GM04503 (cell line): ENCODE data around the gene LYPD4.
A peak's percentile ranks its signal among the peaks of the same experiment; 100 is the strongest.
"Not testable (repeated sequence)": the region's sequence is repeated elsewhere in the genome, so short reads cannot be mapped to it uniquely, and the experiment has no call there.

Experiments used
- DNase-seq: peaks from one replicate; pipeline ENCODE4 v3.0.0-alpha.2; 2012; ENCODE audit warnings: low read depth

Gene LYPD4

DNA sequence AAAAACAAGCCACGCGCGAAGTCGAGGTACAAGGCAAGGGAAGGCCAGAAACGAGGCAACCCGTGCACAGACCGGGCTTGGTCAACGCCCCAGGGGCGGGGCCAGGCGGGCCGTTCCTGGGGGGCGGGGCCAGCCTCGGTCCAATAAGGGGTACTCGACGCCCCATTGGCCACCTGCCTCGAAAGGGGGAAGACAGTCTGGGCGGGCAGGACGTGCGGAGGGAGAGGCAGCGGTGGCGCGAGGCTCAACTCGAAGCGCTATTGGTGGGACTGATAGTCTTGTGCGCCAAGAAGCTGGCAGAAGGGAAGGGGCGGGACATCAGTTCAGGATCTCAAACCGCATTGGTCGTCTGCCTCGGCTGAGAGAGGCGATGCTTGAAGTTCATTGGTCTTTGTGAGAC lies at the start of gene LYPD4:
LYPD4 (minus strand) TSS at position 83 of the 400 bp plus-strand sequence. CDS start 5,398 bp downstream, outside the sequence.
- DNase-seq = no peak

DNA sequence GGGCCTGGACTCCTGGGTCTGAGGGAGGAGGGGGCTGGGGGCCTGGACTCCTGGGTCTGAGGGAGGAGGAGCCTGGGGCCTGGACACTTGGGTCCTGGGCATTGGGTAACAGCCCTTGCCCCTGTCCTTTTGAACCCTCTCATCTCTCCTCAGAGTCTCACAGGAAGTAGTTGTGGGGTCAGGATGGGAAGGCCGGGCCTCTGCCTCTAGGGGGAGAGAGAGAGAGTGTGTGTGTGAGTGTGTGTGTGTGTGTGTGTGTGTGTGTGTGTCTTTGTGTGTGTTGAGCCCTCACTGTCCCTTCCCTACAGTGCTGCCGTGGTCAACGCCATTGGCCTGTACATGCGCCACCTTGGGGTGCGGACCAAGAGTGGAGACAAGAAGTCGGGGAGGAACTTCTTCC lies 49.4 kb upstream of the LYPD4 start:
- DNase-seq = no peak

GRCh38 chr19:41892173-41892902 lies 47.9 kb upstream of the LYPD4 start:
- DNase-seq = no peak

DNA sequence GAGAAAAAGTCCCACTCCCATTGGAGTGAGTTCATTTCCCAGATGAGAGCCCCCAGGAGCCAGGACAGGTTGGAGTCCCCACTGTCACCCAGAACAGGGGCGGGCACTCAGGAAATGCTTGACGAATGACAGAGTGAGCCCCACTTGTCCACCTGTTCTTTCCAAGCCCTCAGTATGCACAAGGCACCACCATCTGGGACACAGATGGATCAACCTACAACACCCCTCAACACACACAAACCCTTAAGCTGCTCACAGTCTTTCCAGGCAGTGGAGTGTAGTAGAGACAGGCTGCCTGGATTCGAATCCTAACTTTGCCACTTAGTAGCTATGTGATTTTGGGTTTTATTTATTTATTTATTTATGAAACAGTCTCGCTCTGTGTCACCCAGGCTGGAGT lies 46.5 kb upstream of the LYPD4 start:
- no peak for DNase-seq

DNA sequence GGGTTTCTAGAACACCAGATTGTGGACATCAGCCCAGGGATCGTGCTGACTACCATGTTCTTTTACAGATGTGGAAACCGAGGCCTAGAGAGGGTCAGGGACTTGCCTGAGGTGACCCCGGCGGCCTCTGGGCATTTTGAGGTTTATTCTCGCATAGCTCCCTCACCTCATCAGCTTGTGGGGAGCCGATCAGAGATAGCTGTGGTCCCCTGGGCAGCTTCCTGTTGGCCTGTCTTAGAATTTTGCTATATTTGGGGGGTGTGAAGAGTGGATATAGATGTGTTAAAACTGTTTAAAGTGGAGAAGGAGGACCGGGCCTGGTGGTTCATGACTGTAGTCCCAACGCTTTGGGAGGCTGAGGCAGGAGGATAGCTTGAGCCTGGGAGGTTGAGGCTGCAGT lies 45.4 kb upstream of the LYPD4 start:
- DNase-seq = no peak

DNA sequence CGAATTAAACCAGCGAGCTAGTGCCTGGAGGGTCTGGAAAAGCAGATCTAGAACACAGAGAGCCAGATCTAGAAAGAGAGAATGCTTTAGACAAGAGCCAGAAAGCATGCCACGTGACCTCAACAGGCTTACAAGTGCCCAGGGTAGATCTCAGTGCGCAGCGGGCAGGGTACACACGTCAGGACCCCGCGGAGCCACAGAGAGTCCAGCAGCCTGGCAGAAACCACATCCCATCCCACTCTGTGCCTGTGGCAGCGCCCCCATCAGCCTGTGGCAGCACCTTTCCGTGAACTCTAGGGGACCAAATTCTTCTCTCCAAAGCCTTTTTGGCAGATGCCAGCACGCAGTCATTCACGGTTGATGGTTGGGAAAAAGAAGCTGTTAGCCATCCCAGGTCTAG lies 44.4 kb upstream of the LYPD4 start:
- DNase-seq = no peak

DNA sequence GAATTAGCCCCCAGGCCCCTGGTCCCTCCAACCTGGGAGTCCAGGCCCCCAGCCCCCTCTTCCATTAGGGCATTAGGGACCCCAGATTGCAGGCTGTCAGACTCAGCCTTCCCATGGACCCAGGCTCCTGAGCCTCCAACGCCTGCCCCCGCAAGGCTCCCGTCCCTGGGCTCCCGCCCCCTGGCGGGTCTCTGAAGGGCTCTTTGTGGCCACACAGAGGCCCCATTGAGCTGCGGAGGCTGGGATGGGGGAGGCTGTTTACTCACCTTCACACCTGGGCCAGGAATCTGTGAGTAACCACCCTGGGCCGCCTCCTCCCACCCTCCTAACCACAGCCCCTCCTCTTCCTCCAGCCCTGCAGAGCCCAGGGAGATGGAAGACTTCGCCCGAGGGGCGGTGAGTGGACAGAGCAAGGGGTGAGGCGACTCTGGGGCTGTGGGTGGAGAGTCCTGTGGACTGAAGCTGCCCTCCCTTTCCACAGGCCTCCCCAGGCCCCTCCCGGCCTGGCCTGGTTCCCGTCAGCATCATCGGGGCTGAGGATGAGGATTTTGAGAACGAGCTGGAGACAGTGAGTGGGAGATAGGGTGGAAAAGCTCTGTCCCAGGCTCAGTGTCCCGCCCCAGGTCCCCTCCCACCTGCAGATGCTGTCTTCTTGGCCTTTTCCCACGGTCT lies 43.4 kb upstream of the LYPD4 start:
- no peak for DNase-seq

DNA sequence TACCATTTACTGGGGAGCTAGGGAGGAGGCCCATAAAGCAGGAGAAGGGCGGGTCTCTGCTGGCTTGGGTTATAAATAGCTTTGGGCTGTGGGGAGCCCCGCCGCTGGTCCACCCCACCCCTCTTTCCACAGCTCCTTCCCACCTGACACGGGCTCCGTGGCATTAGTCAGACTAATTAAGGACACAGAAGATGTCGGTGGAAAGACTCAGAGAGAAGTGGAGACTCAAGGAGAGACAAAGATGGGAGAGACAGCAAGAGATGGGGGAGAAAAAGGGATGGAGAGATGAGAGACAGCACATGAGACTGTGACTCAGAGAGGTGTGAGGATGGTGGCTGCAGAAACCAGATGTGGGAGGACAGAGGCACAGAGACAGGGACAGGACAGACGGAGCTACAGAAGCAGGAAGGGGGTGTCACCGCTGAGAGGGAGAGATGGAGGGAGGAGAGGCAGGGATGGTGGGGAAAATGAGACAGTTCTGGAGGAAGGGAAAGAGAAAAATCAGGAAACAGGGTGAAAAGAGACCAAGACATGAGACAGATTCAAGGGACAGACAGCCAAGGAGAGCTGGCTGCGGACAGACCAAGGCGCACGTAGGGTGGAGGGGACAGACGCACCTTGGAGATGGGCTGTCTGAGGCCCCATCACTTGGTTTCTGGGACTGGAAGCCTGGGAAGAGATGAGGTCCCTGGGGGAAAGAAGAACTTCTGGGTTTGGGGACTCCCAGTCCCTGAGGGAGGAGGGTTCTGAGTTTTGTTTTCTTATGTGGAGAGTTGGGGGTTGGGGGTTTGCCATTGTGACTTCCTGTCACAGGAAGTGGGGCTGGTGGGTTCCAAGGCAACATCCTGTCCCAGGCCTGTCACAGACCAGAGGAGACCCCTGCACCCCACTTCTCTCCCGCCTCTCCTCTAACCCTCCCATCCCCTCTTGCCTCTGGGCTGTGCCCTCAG lies 42.6 kb upstream of the LYPD4 start:
- no peak for DNase-seq

- peak; percentile 69 for DNase-seq
Measured at GRCh38 chr19:41883821-41884733, 39.6 kb upstream of the LYPD4 start.

DNA sequence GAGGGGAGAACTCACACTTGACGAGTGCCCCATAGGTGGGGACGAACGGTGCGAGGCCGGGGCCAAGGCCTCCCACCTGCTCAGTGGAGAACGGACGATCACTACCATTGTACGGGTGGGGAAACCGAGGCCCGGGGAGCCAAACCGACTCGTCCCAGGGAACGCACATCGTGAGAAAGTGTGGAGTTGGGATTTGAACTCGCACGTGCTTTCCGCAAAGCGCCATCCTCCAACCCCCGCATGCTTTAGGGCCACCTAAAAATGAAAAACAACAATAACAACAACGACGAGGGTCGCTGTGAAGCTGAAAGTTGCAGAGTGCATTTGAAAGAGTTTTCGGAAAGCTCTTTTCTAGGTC lies 39.0 kb upstream of the LYPD4 start:
- no peak for DNase-seq

- no peak for DNase-seq
Measured at GRCh38 chr19:41882568-41883462, 38.3 kb upstream of the LYPD4 start, which contains the start of gene ARHGEF1. Gene ARHGEF1, plus strand, starts transcription at chr19:41883184. Its CDS starts 4,899 bp downstream, at chr19:41888083.

GRCh38 chr19:41880329-41880708 lies 35.8 kb upstream of the LYPD4 start:
- no peak for DNase-seq

DNA sequence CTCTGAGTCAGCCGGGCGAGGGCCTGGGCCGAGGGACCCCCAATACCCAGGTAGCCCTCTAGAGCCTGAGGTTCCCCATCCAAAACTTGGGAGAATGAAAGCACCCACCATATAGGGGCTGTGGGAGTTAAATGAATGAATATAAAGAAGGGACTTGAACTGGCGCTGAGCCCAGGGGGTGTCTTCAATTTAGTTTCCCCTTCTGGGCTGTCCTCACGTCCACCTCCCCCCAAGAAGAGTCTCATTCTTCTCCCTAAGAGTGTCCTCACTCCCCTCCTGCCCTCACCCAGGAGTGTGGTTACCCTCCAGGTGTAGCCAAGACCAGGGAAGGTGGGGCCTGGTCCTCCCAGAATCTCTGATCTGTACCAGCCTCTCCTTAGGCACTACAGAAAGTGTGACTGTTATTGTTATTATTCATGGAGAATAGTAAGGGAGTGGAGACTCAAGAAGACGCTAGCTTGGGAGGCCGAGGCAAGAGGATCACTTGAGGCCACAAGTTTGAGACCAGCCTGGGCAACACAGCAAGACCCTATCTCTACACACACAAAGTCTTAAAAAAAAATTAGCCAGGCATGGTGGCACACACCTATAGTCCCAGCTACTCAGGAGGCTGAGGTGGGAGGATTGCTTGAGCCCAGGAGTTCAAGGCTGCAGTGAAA lies 35.3 kb upstream of the LYPD4 start:
- DNase-seq = no peak

- no peak for DNase-seq
Measured at GRCh38 chr19:41879080-41879479, 34.6 kb upstream of the LYPD4 start.

DNA sequence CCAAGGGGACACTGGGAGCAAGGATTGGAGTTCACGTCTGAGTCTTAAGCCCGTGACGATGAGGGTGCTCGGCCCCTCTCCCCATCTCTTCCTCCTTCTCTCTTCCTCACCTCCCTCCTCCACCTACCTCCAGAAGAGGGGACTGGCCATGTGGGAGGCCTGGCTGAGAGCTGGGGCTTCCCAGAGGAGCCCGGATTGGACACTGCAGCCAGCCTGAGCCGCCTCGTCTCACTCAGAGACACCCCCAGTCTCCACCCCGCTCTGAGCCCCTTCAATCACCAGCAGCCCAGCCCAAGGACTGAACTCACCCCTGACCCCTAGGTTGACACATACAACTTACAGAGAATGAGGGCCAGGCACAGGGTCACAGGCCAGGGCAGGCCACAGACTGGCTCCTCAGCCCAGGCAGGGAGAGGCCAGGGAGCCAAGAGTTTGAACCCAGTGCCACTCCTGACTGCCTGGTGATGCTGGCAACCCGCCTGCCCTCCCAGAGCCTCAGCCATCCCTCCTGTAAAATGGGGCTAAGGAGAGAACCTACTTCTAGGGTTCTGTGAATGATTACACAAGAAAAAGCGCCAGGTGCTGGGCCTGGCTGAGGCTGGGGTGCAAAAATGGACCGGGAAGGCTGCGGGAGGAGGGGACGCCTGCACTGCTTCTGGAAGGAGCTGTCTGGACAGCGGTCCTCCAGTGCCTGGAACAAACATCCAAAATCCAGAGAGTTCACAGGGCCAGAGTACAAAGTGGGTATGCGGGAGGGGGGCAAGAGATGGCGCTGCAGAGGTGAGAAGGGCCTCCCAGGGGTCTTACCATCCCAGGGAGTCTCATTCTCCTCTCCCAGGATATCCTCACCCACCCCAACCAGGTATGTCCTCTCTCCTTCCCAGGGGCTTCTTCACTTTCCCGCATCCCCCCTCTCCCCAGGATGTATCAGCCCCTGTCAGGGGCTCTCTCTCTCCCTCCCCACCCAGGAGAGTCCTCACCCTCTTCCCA lies 33.7 kb upstream of the LYPD4 start:
- no peak for DNase-seq

DNA sequence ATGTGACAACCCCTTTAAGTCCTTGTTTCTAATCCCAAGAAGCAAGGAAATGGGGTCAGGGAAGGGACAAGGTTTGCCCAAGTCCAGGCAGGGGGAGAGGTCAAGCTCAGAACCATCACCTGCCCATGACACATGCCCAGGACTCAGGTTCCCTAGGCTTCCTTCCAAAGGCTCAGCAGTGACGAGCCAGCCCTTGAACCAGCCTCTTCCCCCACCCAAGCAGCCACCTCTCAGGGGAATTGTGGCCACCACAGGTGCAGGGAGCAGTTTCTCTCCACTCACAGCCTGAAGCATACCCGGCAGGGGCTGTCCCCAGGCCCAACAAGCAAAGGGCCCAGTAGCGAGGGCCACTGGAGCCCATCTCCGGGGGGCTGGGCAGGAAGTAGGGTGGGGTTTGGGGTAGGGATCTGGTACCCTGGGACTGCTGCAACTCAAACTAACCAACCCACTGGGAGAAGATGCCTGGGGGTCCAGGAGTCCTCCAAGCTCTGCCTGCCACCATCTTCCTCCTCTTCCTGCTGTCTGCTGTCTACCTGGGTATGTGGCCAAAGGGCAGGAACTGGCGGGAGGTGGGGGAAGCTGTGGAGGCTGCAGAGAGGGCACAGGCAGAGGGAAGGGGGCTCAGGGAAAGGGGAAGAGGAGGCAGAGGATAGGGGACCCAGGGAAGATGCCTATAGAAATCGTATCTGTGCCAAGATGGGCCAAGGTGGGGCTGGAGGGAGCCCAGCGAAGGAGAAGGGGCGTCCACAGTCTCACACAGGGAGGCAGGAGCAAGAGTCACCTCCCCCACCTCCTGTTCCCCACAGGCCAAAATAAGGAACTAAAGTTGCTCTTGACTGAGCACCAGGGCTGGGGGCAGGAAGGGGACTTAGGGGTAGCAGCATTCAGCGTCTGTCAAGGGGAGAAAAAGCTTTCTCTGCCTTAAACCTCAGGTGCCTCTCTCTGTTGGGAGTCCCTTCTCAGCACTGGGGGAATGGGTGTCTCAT lies 32.7 kb upstream of the LYPD4 start, which contains the start of gene CD79A:
CD79A (plus strand) TSS at position 433 of the 986 bp plus-strand sequence; CDS start at position 459, 26 bp downstream.
- DNase-seq = no peak

- DNase-seq = not testable (repeated sequence)
Measured at GRCh38 chr19:41875973-41876372, 31.5 kb upstream of the LYPD4 start.
